ENCODE measurements around the gene SH3RF2.

DNA sequence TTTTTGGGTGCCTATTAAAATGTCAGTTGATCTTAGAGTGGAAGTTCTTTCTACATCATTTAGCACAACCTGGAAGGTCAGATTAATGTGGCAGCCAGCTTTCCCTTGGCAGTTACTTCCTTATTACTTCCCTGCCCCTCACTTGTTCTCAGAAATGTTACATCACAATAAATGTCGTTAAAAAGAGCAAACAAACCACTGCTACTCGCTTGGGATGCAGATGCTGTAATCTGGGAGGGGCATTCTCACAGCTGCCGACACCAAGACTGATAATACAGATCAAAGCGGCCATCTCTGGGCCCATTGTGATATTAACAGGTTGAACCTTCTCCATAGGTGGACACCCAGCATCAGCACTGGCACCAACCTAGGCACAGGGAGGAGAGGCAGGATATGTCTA, 139.7 kb downstream of the SH3RF2 start:
- TF ChIP-seq, protein P1, sequence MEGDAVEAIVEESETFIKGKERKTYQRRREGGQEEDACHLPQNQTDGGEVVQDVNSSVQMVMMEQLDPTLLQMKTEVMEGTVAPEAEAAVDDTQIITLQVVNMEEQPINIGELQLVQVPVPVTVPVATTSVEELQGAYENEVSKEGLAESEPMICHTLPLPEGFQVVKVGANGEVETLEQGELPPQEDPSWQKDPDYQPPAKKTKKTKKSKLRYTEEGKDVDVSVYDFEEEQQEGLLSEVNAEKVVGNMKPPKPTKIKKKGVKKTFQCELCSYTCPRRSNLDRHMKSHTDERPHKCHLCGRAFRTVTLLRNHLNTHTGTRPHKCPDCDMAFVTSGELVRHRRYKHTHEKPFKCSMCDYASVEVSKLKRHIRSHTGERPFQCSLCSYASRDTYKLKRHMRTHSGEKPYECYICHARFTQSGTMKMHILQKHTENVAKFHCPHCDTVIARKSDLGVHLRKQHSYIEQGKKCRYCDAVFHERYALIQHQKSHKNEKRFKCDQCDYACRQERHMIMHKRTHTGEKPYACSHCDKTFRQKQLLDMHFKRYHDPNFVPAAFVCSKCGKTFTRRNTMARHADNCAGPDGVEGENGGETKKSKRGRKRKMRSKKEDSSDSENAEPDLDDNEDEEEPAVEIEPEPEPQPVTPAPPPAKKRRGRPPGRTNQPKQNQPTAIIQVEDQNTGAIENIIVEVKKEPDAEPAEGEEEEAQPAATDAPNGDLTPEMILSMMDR (IDR thresholded peaks at IDR 0.05; ENCODE audit: low read depth, low read length) = no peak
- TF ChIP-seq EZH2phosphoT487 (IDR thresholded peaks at IDR 0.05; ENCODE audit: low read depth) = no peak
